Endothelial cell of umbilical vein (primary cell): Measurements from ENCODE around the gene CNFN. TPM values are rescaled to one million over a fixed set of nuclear protein-coding genes. Genes with fewer than 3 reads are reported as not detected.
"Not testable (repeated sequence)": the region's sequence is repeated elsewhere in the genome, so short reads cannot be mapped to it uniquely, and the experiment has no call there.

ENCODE experiments used
- BruUV-seq: library from RNA; stranded (reverse); fragments of 400-500 nt; replicated peaks from 2 replicates; lab custom pipeline; 2021; lab: Mats Ljungman, UMichigan
- CTCF ChIA-PET: fragments of 300-600, 350-600 bp; sonication (Branson Sonifier 250); formaldehyde crosslinking; loops from one replicate; lab custom pipeline; 2021; ENCODE audit warnings: antibody characterized with exemption, inconsistent platforms; lab: Charles Lee
- POLR2A ChIA-PET: fragments of 300-600, 350-600 bp; sonication (Branson Sonifier 250); formaldehyde crosslinking; loops from one replicate; lab custom pipeline; 2021; ENCODE audit warnings: antibody characterized with exemption, inconsistent platforms; lab: Charles Lee
- DNase-seq: peaks from one replicate; pipeline ENCODE4 v3.0.0-alpha.2; 2011; ENCODE audit warnings: low read depth, low spot score
- FAIRE-seq: peaks from 2 replicates; lab custom pipeline; 2011; peaks lifted over from hg19 to GRCh38; lab: Jason Lieb, UNC
- H2AFZ ChIP-seq: 2 replicates; pipeline ENCODE4 v1.6.0; 2012; ENCODE audit warnings: low read depth, low read length, control low read depth, inconsistent platforms
- H3K27ac ChIP-seq: 2 replicates; pipeline ENCODE4 v1.5.1; 2011; ENCODE audit warnings: low read depth, mild to moderate bottlenecking, control low read depth, low read length, moderate library complexity; ENCODE audit not compliant: insufficient read depth
- H3K27me3 ChIP-seq, 2 experiments: 2 replicates each; pipeline versions ENCODE4 v1.6.0 to v1.6.1; 2011; ENCODE audit warnings: low read length in 2 of 2, mixed read lengths in 1 of 2; ENCODE audit not compliant: control insufficient read depth in 2 of 2, insufficient read depth in 2 of 2
- H3K36me3 ChIP-seq, 2 experiments: 2 replicates in 1 of 2; 3 replicates in 1 of 2; pipeline ENCODE4 v1.5.1; 2011; ENCODE audit warnings: low read length in 2 of 2, mild to moderate bottlenecking in 1 of 2, moderate library complexity in 1 of 2; ENCODE audit not compliant: control insufficient read depth in 2 of 2, insufficient read depth in 2 of 2; ENCODE audit errors: extremely low read depth in 1 of 2
- H3K4me1 ChIP-seq: 3 replicates; pipeline ENCODE4 v1.5.1; 2011; ENCODE audit warnings: mild to moderate bottlenecking, low read length; ENCODE audit not compliant: control insufficient read depth, insufficient read depth; ENCODE audit errors: extremely low read depth
- H3K4me2 ChIP-seq: 2 replicates; pipeline ENCODE4 v1.6.1; 2011; ENCODE audit warnings: low read length, control low read depth, mixed read lengths; ENCODE audit not compliant: insufficient read depth
- H3K4me3 ChIP-seq, 3 experiments: fragments of 200-600 bp in 1 of 3; sonication (generic), shearing (Covaris generic) in 1 of 3; replicated peaks in 1 of 3; 2 replicates each; pipeline ENCODE4 v1.5.1; 2011 to 2016; ENCODE audit warnings: control low read depth in 3 of 3, low read length in 3 of 3, mild to moderate bottlenecking in 2 of 3, inconsistent platforms in 1 of 3, low read depth in 1 of 3, moderate library complexity in 1 of 3; ENCODE audit not compliant: insufficient read depth in 1 of 3
- H3K79me2 ChIP-seq: 2 replicates; pipeline ENCODE4 v1.6.0; 2012; ENCODE audit warnings: low read length, inconsistent platforms; ENCODE audit not compliant: control insufficient read depth, insufficient read depth
- H3K9ac ChIP-seq: replicated peaks from 2 replicates; pipeline ENCODE3; 2011; ENCODE audit warnings: low read length, control low read depth; ENCODE audit not compliant: insufficient read depth; ENCODE audit errors: extremely low read depth
- H3K9me1 ChIP-seq: replicated peaks from 3 replicates; pipeline ENCODE4 v1.6.0; 2011; ENCODE audit warnings: mild to moderate bottlenecking, low read length; ENCODE audit not compliant: control insufficient read depth, insufficient read depth; ENCODE audit errors: extremely low read depth
- H3K9me3 ChIP-seq: replicated peaks from 2 replicates; pipeline ENCODE4 v1.5.1; 2012; ENCODE audit warnings: low read length, inconsistent platforms; ENCODE audit not compliant: control insufficient read depth, insufficient read depth
- H4K20me1 ChIP-seq: replicated peaks from 2 replicates; pipeline ENCODE3; 2011; ENCODE audit warnings: mild to moderate bottlenecking, low read length; ENCODE audit not compliant: control insufficient read depth, insufficient read depth; ENCODE audit errors: extremely low read depth
- JUN ChIP-seq: IDR thresholded peaks from 2 replicates; pipeline ENCODE4 v1.6.1; 2011; ENCODE audit warnings: borderline replicate concordance, low read depth; ENCODE audit not compliant: insufficient read length, insufficient read depth
- dilution Hi-C: fragments of 300-500 bp; cut with MboI; formaldehyde crosslinking; loops from one replicate; pipeline ENCODE4 v1.15.0; 2019; ENCODE audit warnings: low sequenced_read_pairs; ENCODE audit not compliant: extremely low pct_ligation_motif_present
- intact Hi-C: fragments of 100-400 bp; cut with micrococcal nuclease; formaldehyde crosslinking; loops from one replicate; pipeline ENCODE4 v1.10.0; 2022
- polyA plus RNA-seq, 4 experiments: library from polyadenylated mRNA; depleted of rRNA in 3 of 4; stranded (reverse) in 3 of 4; unstranded in 1 of 4; fragments of >200 nt; gene quantifications; 2 replicates each; pipeline versions ENCODE4 v1.2.1 to v1.2.3, GENCODE V29; 2011 to 2012; ENCODE audit warnings: missing spikeins in 1 of 4
- total RNA-seq: library from RNA; stranded (reverse); gene quantifications from 2 replicates; pipeline ENCODE4 v1.2.3, GENCODE V29; 2021
- TF ChIP-seq, protein P1 (sequence below), 2 donors: IDR thresholded peaks; 1 replicate in 1 of 2; 2 replicates in 1 of 2; pipeline ENCODE4 v1.5.1; 2011; ENCODE audit warnings: low read length in 2 of 2, mild to moderate bottlenecking in 2 of 2, moderate library complexity in 2 of 2, control low read depth in 1 of 2, inconsistent platforms in 1 of 2, low read depth in 1 of 2; ENCODE audit not compliant: insufficient read depth in 1 of 2; ENCODE audit errors: extremely low read depth in 1 of 2

Gene CNFN
- total and polyA plus RNA-seq, 2 donors (not counting 3 experiments of a cell fraction or from before 2014, with no cell fraction given), result 0.23 to 0.73 TPM

DNA sequence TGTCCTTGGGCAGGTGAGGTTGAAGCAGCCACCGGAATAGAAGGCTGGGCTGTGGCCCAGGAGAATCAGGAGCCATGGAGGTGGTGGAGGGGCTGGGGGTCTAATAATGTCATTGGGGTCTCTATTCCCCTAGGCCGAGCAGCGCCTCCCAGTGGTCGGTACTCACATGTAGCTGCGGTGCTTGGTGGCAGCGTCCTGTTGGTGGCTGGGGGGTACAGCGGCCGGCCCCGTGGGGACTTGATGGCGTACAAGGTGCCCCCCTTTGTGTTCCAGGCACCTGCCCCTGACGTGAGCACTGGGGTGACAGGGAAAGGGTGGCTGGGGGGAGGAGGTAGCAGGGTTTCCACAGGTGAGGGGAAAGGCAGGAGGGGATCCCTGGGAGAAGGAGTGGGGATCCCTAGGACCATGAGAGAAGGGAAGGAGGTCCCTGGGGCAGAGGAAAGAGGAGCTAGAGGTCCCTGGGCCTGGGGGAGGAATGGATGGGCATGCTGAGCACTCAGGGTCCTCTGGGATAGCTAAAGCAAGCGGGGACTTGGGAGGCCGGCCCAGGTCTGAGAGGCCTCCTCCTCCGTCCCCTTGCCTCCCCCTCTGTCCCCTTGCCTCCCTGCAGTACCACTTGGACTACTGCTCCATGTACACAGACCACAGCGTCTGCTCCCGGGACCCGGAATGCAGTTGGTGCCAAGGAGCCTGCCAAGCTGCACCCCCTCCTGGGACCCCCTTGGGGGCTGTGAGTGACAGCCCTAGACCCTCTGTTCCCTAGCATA, 46.6 kb downstream of the CNFN start:
- H3K9me3 ChIP-seq, result no peaks in the 10 kb centered on the region
- TF ChIP-seq JUN, result no peak
- TF ChIP-seq, protein P1, sequence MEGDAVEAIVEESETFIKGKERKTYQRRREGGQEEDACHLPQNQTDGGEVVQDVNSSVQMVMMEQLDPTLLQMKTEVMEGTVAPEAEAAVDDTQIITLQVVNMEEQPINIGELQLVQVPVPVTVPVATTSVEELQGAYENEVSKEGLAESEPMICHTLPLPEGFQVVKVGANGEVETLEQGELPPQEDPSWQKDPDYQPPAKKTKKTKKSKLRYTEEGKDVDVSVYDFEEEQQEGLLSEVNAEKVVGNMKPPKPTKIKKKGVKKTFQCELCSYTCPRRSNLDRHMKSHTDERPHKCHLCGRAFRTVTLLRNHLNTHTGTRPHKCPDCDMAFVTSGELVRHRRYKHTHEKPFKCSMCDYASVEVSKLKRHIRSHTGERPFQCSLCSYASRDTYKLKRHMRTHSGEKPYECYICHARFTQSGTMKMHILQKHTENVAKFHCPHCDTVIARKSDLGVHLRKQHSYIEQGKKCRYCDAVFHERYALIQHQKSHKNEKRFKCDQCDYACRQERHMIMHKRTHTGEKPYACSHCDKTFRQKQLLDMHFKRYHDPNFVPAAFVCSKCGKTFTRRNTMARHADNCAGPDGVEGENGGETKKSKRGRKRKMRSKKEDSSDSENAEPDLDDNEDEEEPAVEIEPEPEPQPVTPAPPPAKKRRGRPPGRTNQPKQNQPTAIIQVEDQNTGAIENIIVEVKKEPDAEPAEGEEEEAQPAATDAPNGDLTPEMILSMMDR (IDR thresholded peaks at IDR 0.05; ENCODE audit: extremely low read depth in 1 of 2, insufficient read depth in 1 of 2, low read depth in 1 of 2, low read length in 2 of 2), result peak; percentile 9 to 21
- POLR2A ChIA-PET, result no interaction called here
- no peaks in the 10 kb centered on the region for H3K9me1 ChIP-seq
- no peaks in the 10 kb centered on the region for H3K4me1 ChIP-seq
- CTCF ChIA-PET, result interaction anchor here (1.5 to 1.6 kb wide), 2 partner anchors 11 to 14 kb away, joined by 3 read pairs; no protein-coding TSS in a partner anchor
- H3K4me2 ChIP-seq, result no peak overlapping the region
- H3K79me2 ChIP-seq, result no peaks in the 10 kb centered on the region
- intact Hi-C loops, result no loop called here
- H4K20me1 ChIP-seq, result no peaks in the 10 kb centered on the region
- no peak overlapping the region for H3K27ac ChIP-seq
- no peak overlapping the region for H2AFZ ChIP-seq
- FAIRE-seq, result no peak
- H3K27me3 ChIP-seq, result no peaks in the 10 kb centered on the region
- no peak overlapping the region for H3K4me3 ChIP-seq
- no peak overlapping the region for H3K9ac ChIP-seq
- no peak for DNase-seq
- no TSS peak for BruUV-seq
- dilution Hi-C loops, result no loop called here
- H3K36me3 ChIP-seq, result peaks cover 0 to 7% of the 10 kb centered on the region in 2 experiments

DNA sequence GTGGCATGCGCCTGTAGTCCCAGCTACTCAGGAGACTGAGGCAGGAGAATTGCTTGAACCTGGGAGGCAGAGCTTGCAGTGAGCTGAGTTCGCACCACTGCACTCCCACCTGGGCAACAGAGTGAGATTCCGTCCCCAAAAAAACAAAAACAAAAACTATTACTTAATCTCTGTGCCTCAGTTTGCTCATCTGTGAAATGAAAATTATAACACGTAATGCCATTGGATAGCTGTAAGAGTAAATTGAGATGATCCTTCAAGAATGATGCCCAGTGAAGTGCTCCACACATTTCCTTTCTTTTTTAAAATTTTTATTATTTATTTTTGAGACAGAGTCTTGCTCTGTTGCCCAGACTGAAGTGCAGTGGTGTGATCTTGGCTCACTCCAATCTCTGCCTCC, 50.2 kb downstream of the CNFN start:
- peaks cover 0 to 11% of the 10 kb centered on the region in 2 experiments for H3K36me3 ChIP-seq
- H3K9ac ChIP-seq, H3K9me3 ChIP-seq, BruUV-seq, CTCF ChIA-PET, H4K20me1 ChIP-seq, DNase-seq, H3K4me3 ChIP-seq, H3K27ac ChIP-seq, H2AFZ ChIP-seq, H3K79me2 ChIP-seq, H3K27me3 ChIP-seq, H3K4me1 ChIP-seq, intact Hi-C loops, dilution Hi-C loops, POLR2A ChIA-PET, H3K9me1 ChIP-seq, FAIRE-seq, H3K4me2 ChIP-seq: not testable (repeated sequence)

DNA sequence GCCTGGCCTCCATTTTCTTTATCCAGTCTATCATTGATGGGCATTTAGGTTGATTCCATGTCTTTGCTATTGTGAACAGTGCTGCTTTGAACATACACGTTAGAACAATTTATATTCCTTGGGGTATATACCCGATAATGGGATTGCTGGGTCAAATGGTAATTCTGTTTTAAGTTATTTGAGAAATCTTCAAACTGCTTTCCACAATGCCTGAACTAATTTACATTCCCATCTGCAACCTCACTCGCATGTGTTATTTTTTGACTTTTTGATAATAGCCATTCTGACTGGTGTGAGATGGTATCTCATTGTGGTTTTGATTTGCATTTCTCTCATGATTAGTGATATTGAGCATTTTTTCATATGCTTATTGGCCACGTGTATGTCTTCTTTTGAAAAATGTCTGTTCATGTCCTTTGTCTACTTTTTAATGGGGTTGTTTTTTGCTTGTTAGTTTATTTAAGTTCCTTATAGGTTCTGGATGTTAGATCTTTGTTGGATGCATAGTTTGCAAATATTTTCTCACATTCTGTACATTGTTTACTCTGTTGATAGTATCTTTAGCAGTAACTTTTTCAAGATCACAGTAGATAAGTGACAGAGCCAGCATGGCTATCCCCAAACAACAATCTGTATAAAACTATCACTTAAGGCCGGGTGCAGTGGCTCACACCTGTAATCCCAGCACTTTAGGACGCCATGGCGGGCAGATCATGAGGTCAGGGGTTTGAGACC, 50.8 kb downstream of the CNFN start:
- H3K9me3 ChIP-seq, dilution Hi-C loops, H3K4me1 ChIP-seq, H3K4me2 ChIP-seq, POLR2A ChIA-PET, H3K9ac ChIP-seq, H3K9me1 ChIP-seq, H2AFZ ChIP-seq, intact Hi-C loops, BruUV-seq, H3K27ac ChIP-seq, FAIRE-seq, H3K27me3 ChIP-seq, DNase-seq, CTCF ChIA-PET, H4K20me1 ChIP-seq, H3K79me2 ChIP-seq, H3K4me3 ChIP-seq: not testable (repeated sequence)
- peaks cover 0 to 11% of the 10 kb centered on the region in 2 experiments for H3K36me3 ChIP-seq
